K562 (cell line): ENCODE measurements around the gene CFAP97D1. TPM values are rescaled to one million over a fixed set of nuclear protein-coding genes. Genes with fewer than 3 reads are reported as not detected.

Source experiments
- CXXC5 ChIP-seq: fragments of 250-450 bp; sonication (Bioruptor Pico); IDR thresholded peaks from 2 replicates; pipeline ENCODE4 v1.8.0; 2022; ENCODE audit warnings: inconsistent platforms, mild to moderate bottlenecking, moderate library complexity
- HMGN3 ChIP-seq: IDR thresholded peaks from 2 replicates; pipeline ENCODE4 v1.6.1; 2011; ENCODE audit warnings: borderline replicate concordance, low read depth, mild to moderate bottlenecking, mixed read lengths, low read length; ENCODE audit not compliant: insufficient read length; ENCODE audit errors: extremely low read depth
- KDM5B ChIP-seq: fragments of 200-600 bp; sonication (generic); IDR thresholded peaks from 2 replicates; pipeline ENCODE4 v1.6.1; 2012; ENCODE audit warnings: low read depth, mild to moderate bottlenecking, moderate library complexity, low read length, control low read depth, inconsistent platforms; ENCODE audit not compliant: insufficient replicate concordance
- KLF10 ChIP-seq: fragments of 250-450 bp; sonication (Bioruptor Pico); IDR thresholded peaks from 2 replicates; pipeline ENCODE4 v1.6.1; 2021; ENCODE audit warnings: matching md5 sums
- MAZ ChIP-seq, 2 experiments: fragments of 450-650 bp in 1 of 2; sonication (generic) in 1 of 2; formaldehyde crosslinking; IDR thresholded peaks in 1 of 2; conservative IDR thresholded peaks in 1 of 2; 2 replicates each; pipeline versions ENCODE4 v1.4.0 to v1.5.0; 2020; ENCODE audit warnings: mild to moderate bottlenecking in 1 of 2, missing genetic modification reagents in 1 of 2
- MYC ChIP-seq, 2 experiments: fragments of 250-450 bp in 1 of 2; sonication (Bioruptor Pico) in 1 of 2; IDR thresholded peaks; 2 replicates each; pipeline versions ENCODE4 v1.5.1 to v1.6.1; 2012 to 2021; ENCODE audit warnings: low read depth in 2 of 2, borderline replicate concordance in 1 of 2, improper control_type of control experiment in 1 of 2, low read length in 1 of 2, mild to moderate bottlenecking in 1 of 2, moderate library complexity in 1 of 2
- NFIC ChIP-seq: fragments of 450-650 bp; IDR thresholded peaks from 2 replicates; pipeline ENCODE4 v1.6.1; 2017; ENCODE audit warnings: mild to moderate bottlenecking, inconsistent platforms
- PHF8 ChIP-seq: fragments of 200-600 bp; sonication (generic); IDR thresholded peaks from 2 replicates; pipeline ENCODE4 v1.6.1; 2012; ENCODE audit warnings: mixed run types, mild to moderate bottlenecking, inconsistent platforms, low read length, moderate library complexity, borderline replicate concordance
- POLR2G ChIP-seq: fragments of 200-400 bp; formaldehyde crosslinking; IDR thresholded peaks from 2 replicates; pipeline ENCODE4 v1.6.1; 2017; ENCODE audit warnings: low read depth, mild to moderate bottlenecking, antibody characterized with exemption, low read length, moderate library complexity
- RB1 ChIP-seq: fragments of 450-650 bp; IDR thresholded peaks from 2 replicates; pipeline ENCODE4 v1.6.1; 2017; ENCODE audit warnings: low read depth, mild to moderate bottlenecking
- SUPT5H ChIP-seq: fragments of 450-650 bp; IDR thresholded peaks from 2 replicates; pipeline ENCODE4 v1.6.1; 2016
- TCF7 ChIP-seq: sonication (generic); IDR thresholded peaks from 2 replicates; pipeline ENCODE4 v1.6.1; 2016; ENCODE audit warnings: antibody characterized with exemption, borderline replicate concordance
- THAP12 ChIP-seq: fragments of 250-450 bp; sonication (Bioruptor Pico); IDR thresholded peaks from 2 replicates; pipeline ENCODE4 v1.9.0; 2021; ENCODE audit warnings: mild to moderate bottlenecking, inconsistent platforms
- VEZF1 ChIP-seq: fragments of 200-800 bp; sonication (Bioruptor generic); IDR thresholded peaks from 2 replicates; pipeline ENCODE4 v1.6.1; 2017; ENCODE audit warnings: missing genetic modification characterization, missing compliant biosample characterization
- ZBTB7A ChIP-seq: IDR thresholded peaks from 2 replicates; pipeline ENCODE4 v1.6.1; 2011; ENCODE audit warnings: low read depth, mild to moderate bottlenecking, low read length, moderate library complexity, borderline replicate concordance; ENCODE audit not compliant: control insufficient read depth
- ZNF217 ChIP-seq: sonication (generic); formaldehyde crosslinking; IDR thresholded peaks from 2 replicates; pipeline ENCODE4 v1.8.0; 2022; ENCODE audit warnings: mild to moderate bottlenecking, missing genetic modification reagents
- polyA plus RNA-seq, 8 experiments: library from polyadenylated mRNA; depleted of rRNA in 4 of 8; stranded (reverse) in 5 of 8; unstranded in 3 of 8; fragments of >200 nt; fragmentation: Nextera tagmentation in 2 of 8; fragmentation: Illumina TruSeq in 1 of 8; extraction: Ambion mirVana in 2 of 8; extraction: Trizol in 1 of 8; gene quantifications; 2 replicates each; pipeline versions ENCODE4 v1.2.1 to v1.2.3, GENCODE V29; 2011 to 2014; ENCODE audit warnings: inconsistent platforms in 1 of 8, missing spikeins in 1 of 8
- total RNA-seq, 7 experiments: library from RNA; depleted of rRNA in 6 of 7; stranded (reverse); fragments of >200 nt in 6 of 7; fragmentation: Illumina TruSeq in 2 of 7; extraction: Trizol in 2 of 7; gene quantifications; 2 replicates each; pipeline versions ENCODE4 v1.2.1 to v1.2.3, GENCODE V29; 2011 to 2021; ENCODE audit warnings: low replicate concordance in 1 of 7
- TF ChIP-seq, protein P1 (sequence below): fragments of 450-650 bp; formaldehyde crosslinking; IDR thresholded peaks from 2 replicates; pipeline ENCODE4 v1.4.0; 2020; ENCODE audit warnings: mild to moderate bottlenecking, moderate library complexity

Gene CFAP97D1
- total and polyA plus RNA-seq, 9 of the 15 experiments (the other 6 are each of a cell fraction or from before 2014, with no cell fraction given) = not detected

DNA sequence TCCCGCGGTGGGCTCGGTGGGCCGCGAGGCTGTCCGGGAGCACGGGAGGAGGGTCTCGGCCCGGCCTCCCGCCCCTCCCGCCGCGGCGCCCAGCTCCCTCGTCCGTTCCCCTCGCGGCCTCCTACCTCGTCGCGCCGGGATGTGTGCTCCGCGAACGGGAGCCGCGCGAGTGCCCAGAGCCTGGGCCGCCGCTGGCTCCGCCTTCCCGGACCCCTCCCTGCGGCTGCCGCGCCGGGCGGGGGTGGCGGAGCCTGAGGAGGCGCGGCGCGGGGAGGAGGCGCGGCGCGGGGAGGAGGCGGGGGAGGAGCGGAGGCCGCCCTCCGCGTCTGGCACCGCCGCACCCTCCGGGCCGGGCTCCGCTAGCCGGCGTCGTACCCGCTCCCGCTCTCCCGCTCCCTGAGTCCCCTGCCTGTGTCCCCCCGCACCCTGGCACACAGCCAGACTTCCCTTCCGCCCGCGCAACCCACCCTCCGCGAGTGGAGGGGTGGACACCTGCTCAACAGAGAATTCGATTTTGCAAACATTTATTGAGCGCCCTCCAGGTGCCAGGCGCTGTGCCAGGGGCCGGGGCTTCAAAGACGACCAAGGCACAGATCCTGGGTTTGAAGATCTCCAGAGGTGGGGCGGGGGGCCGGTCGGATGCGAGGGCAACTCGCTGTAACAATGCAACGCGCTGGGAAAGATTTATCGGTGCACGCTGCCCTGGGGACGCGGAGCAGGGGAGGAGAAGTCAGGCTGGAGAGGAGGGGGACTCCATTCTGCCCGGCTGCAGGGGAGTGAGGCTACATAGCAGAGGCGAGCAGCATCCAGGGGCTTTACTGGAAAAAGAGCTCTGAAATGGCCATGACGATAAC is 53.0 kb downstream of the CFAP97D1 start, which contains the start of gene MPP3 (continued):
- TF ChIP-seq MAZ (CRISPR knock-in tag; conservative IDR thresholded peaks at IDR 0.05 in 1 of 2, IDR thresholded peaks at IDR 0.05 in 1 of 2) (peak; percentile 8 to 91; a peak in 3 of 4 replicates), SUPT5H (peak; percentile 18; the same call in 1 of the 2 replicates), CXXC5 (CRISPR knock-in tag) (peak; percentile 75), PHF8 (peak; percentile 68; the same call in 1 of the 2 replicates), POLR2G (peak; percentile 83), TCF7 (0 out of 2 replicates have a peak, but pooled peaks have one; percentile 36), NFIC (peak; percentile 90), MYC (IDR thresholded peaks at IDR 0.05; ENCODE audit: low read depth, low read length) (peak; percentile 13; the same call in 1 of the 2 replicates), MYC (CRISPR knock-in tag; IDR thresholded peaks at IDR 0.05; ENCODE audit: borderline replicate concordance, low read depth) (no peak), RB1 (peak; percentile 75; the same call in 1 of the 2 replicates), VEZF1 (CRISPR knock-in tag) (peak; percentile 84), KLF10 (CRISPR knock-in tag) (no peak), ZBTB7A (peak; percentile 14; the same call in 1 of the 2 replicates), ZNF217 (no peak), THAP12 (0 out of 2 replicates have a peak, but pooled peaks have one; percentile 13), KDM5B (peak; percentile 50), HMGN3 (peak; percentile 35)
- TF ChIP-seq, protein P1, sequence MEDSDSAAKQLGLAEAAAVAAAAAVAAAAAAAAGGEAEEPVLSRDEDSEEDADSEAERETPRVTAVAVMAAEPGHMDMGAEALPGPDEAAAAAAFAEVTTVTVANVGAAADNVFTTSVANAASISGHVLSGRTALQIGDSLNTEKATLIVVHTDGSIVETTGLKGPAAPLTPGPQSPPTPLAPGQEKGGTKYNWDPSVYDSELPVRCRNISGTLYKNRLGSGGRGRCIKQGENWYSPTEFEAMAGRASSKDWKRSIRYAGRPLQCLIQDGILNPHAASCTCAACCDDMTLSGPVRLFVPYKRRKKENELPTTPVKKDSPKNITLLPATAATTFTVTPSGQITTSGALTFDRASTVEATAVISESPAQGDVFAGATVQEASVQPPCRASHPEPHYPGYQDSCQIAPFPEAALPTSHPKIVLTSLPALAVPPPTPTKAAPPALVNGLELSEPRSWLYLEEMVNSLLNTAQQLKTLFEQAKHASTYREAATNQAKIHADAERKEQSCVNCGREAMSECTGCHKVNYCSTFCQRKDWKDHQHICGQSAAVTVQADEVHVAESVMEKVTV (CRISPR knock-in tag) = no peak
